ACC112 (cell line): ENCODE data around the gene LIMCH1.

Experiments
- H2AFZ ChIP-seq: fragments of 200-600 bp; sonication (generic); one replicate; pipeline ENCODE4 v1.6.0; 2017; ENCODE audit warnings: antibody characterized with exemption, low read length; ENCODE audit not compliant: unreplicated experiment
- H3K27ac ChIP-seq: fragments of 200-600 bp; sonication (generic); 2 replicates; pipeline ENCODE4 v1.5.1; 2014; ENCODE audit warnings: low read depth, mild to moderate bottlenecking, antibody characterized with exemption, low read length, moderate library complexity
- H3K27me3 ChIP-seq: fragments of 200-600 bp; sonication (generic); 2 replicates; pipeline ENCODE4 v1.6.1; 2014; ENCODE audit warnings: mild to moderate bottlenecking, antibody characterized with exemption, low read length, moderate library complexity, mixed read lengths; ENCODE audit not compliant: insufficient read depth
- H3K36me3 ChIP-seq: fragments of 200-600 bp; sonication (generic); 2 replicates; pipeline ENCODE4 v1.6.1; 2016; ENCODE audit warnings: mild to moderate bottlenecking, antibody characterized with exemption, low read length, moderate library complexity, mixed read lengths; ENCODE audit not compliant: insufficient read depth
- H3K4me1 ChIP-seq: fragments of 200-600 bp; sonication (generic); one replicate; pipeline ENCODE4 v1.6.1; 2016; ENCODE audit warnings: low read length, mixed read lengths; ENCODE audit not compliant: insufficient read depth, unreplicated experiment, control insufficient read depth
- H3K4me3 ChIP-seq: fragments of 200-600 bp; sonication (generic); 2 replicates; pipeline ENCODE4 v1.5.1; 2014; ENCODE audit warnings: mild to moderate bottlenecking, low read depth, low read length
- H3K79me2 ChIP-seq: fragments of 200-600 bp; sonication (generic); one replicate; pipeline ENCODE4 v1.6.0; 2016; ENCODE audit warnings: low read length; ENCODE audit not compliant: control insufficient read depth, unreplicated experiment, insufficient read depth

The LIMCH1 gene

GRCh38 chr4:41510179-41510578 is 27.8 kb upstream of the LIMCH1 start:
- no peak overlapping the region for H2AFZ ChIP-seq
- H3K79me2 ChIP-seq = no peaks in the 10 kb centered on the region

GRCh38 chr4:41512136-41512535 is 25.8 kb upstream of the LIMCH1 start:
- Histone ChIP-seq H3K4me1 (peaks cover 4% of the 10 kb centered on the region), H2AFZ (no peak overlapping the region), H3K36me3 (no peaks in the 10 kb centered on the region), H3K27ac (no peak overlapping the region), H3K79me2 (no peaks in the 10 kb centered on the region), H3K27me3 (no peaks in the 10 kb centered on the region), H3K4me3 (no peak overlapping the region)

More at GRCh38 chr4:41510179-41510578, 27.8 kb upstream of the LIMCH1 start:
- Histone ChIP-seq H3K27me3 (no peaks in the 10 kb centered on the region), H3K27ac (no peak overlapping the region), H3K4me1 (peaks cover 4% of the 10 kb centered on the region), H3K4me3 (no peak overlapping the region), H3K36me3 (no peaks in the 10 kb centered on the region)

GRCh38 chr4:41512596-41512995 is 25.4 kb upstream of the LIMCH1 start:
- Histone ChIP-seq H3K4me1 (peaks cover under 1% of the 10 kb centered on the region), H3K27ac (no peak overlapping the region), H3K27me3 (no peaks in the 10 kb centered on the region), H2AFZ (no peak overlapping the region), H3K4me3 (no peak overlapping the region), H3K79me2 (no peaks in the 10 kb centered on the region), H3K36me3 (no peaks in the 10 kb centered on the region)

- Histone ChIP-seq H3K79me2 (no peaks in the 10 kb centered on the region), H3K4me3 (no peak overlapping the region), H3K27ac (no peak overlapping the region)
Observed at GRCh38 chr4:41514169-41514568, 23.8 kb upstream of the LIMCH1 start.

GRCh38 chr4:41514766-41515481 is 23.0 kb upstream of the LIMCH1 start:
- H3K4me3 ChIP-seq = no peak overlapping the region
- no peaks in the 10 kb centered on the region for H3K36me3 ChIP-seq
- H3K79me2 ChIP-seq = no peaks in the 10 kb centered on the region
- H3K27ac ChIP-seq = no peak overlapping the region
- no peaks in the 10 kb centered on the region for H3K4me1 ChIP-seq
- no peaks in the 10 kb centered on the region for H3K27me3 ChIP-seq
- H2AFZ ChIP-seq = no peak overlapping the region

More at GRCh38 chr4:41514169-41514568, 23.8 kb upstream of the LIMCH1 start:
- H3K27me3 ChIP-seq = no peaks in the 10 kb centered on the region
- H2AFZ ChIP-seq = no peak overlapping the region
- H3K4me1 ChIP-seq = no peaks in the 10 kb centered on the region
- H3K36me3 ChIP-seq = no peaks in the 10 kb centered on the region

- no peak overlapping the region for H3K4me3 ChIP-seq
- no peak overlapping the region for H3K27ac ChIP-seq
- no peaks in the 10 kb centered on the region for H3K4me1 ChIP-seq
- no peaks in the 10 kb centered on the region for H3K79me2 ChIP-seq
- no peak overlapping the region for H2AFZ ChIP-seq
- H3K36me3 ChIP-seq = no peaks in the 10 kb centered on the region
- no peaks in the 10 kb centered on the region for H3K27me3 ChIP-seq
Observed at GRCh38 chr4:41517121-41517520, 20.8 kb upstream of the LIMCH1 start.

GRCh38 chr4:41517747-41518146 is 20.2 kb upstream of the LIMCH1 start:
- Histone ChIP-seq H3K27me3 (no peaks in the 10 kb centered on the region), H3K4me1 (no peaks in the 10 kb centered on the region), H3K36me3 (no peaks in the 10 kb centered on the region), H2AFZ (no peak overlapping the region), H3K4me3 (no peak overlapping the region), H3K79me2 (no peaks in the 10 kb centered on the region), H3K27ac (no peak overlapping the region)

GRCh38 chr4:41524425-41524824 is 13.5 kb upstream of the LIMCH1 start:
- no peaks in the 10 kb centered on the region for H3K27me3 ChIP-seq
- no peaks in the 10 kb centered on the region for H3K79me2 ChIP-seq
- H2AFZ ChIP-seq = no peak overlapping the region
- H3K36me3 ChIP-seq = no peaks in the 10 kb centered on the region
- H3K4me3 ChIP-seq = no peak overlapping the region
- H3K4me1 ChIP-seq = no peaks in the 10 kb centered on the region
- no peak overlapping the region for H3K27ac ChIP-seq

GRCh38 chr4:41525129-41525528 is 12.8 kb upstream of the LIMCH1 start:
- Histone ChIP-seq H3K27me3 (no peaks in the 10 kb centered on the region), H3K4me1 (no peaks in the 10 kb centered on the region), H3K4me3 (no peak overlapping the region), H3K79me2 (no peaks in the 10 kb centered on the region), H2AFZ (no peak overlapping the region), H3K27ac (no peak overlapping the region), H3K36me3 (no peaks in the 10 kb centered on the region)

- Histone ChIP-seq H2AFZ (no peak overlapping the region), H3K36me3 (no peaks in the 10 kb centered on the region), H3K4me3 (no peak overlapping the region), H3K27ac (no peak overlapping the region), H3K27me3 (no peaks in the 10 kb centered on the region), H3K4me1 (no peaks in the 10 kb centered on the region), H3K79me2 (no peaks in the 10 kb centered on the region)
Observed at GRCh38 chr4:41526628-41527027, 11.3 kb upstream of the LIMCH1 start.

- Histone ChIP-seq H3K27me3 (no peaks in the 10 kb centered on the region), H3K27ac (no peak overlapping the region), H3K79me2 (no peaks in the 10 kb centered on the region), H3K4me3 (no peak overlapping the region), H3K4me1 (no peaks in the 10 kb centered on the region), H3K36me3 (no peaks in the 10 kb centered on the region), H2AFZ (no peak overlapping the region)
Observed at GRCh38 chr4:41528512-41529205, 9.3 kb upstream of the LIMCH1 start.
